Hematopoietic multipotent progenitor cell treated with erythropoietin and hydrocortisone succinate and interleukin-3 and kit ligand, for 8 days (in vitro differentiated cells): ENCODE measurements around the gene NUDT22.

Source experiments
- DNase-seq: peaks from one replicate; pipeline ENCODE4 v3.0.0-alpha.2; 2015

The NUDT22 gene

GRCh38 chr11:64259533-64260067 is 33.5 kb downstream of the NUDT22 start:
- no peak for DNase-seq

GRCh38 chr11:64260147-64260708 is 34.2 kb downstream of the NUDT22 start:
- DNase-seq = no peak

GRCh38 chr11:64261556-64262080 is 35.5 kb downstream of the NUDT22 start:
- no peak for DNase-seq

DNA sequence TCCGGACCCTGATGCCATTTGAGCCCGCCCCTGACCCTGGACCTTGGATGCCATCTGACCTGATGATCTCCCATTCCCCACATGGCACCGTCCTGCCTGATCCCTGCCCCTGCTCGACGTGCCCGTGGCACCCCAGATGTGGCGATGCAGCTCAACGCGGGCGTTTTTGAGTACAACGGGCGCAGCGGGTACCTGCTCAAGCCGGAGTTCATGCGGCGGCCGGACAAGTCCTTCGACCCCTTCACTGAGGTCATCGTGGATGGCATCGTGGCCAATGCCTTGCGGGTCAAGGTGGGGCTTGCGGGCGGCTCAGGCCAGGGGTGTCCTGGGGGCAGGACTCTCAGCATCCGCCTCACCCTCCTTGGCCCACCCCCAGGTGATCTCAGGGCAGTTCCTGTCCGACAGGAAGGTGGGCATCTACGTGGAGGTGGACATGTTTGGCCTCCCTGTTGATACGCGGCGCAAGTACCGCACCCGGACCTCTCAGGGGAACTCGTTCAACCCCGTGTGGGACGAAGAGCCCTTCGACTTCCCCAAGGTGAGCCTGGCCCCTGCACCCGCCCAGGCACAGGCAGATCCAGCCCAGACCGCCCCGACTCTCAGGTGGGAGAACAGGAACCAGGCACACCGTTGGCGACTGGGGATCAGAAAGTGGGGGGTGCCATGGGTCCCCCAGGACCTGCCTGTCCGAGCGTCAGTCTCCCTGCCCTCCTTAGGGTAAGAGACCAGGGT is 36.4 kb downstream of the NUDT22 start:
- DNase-seq = no peak

DNA sequence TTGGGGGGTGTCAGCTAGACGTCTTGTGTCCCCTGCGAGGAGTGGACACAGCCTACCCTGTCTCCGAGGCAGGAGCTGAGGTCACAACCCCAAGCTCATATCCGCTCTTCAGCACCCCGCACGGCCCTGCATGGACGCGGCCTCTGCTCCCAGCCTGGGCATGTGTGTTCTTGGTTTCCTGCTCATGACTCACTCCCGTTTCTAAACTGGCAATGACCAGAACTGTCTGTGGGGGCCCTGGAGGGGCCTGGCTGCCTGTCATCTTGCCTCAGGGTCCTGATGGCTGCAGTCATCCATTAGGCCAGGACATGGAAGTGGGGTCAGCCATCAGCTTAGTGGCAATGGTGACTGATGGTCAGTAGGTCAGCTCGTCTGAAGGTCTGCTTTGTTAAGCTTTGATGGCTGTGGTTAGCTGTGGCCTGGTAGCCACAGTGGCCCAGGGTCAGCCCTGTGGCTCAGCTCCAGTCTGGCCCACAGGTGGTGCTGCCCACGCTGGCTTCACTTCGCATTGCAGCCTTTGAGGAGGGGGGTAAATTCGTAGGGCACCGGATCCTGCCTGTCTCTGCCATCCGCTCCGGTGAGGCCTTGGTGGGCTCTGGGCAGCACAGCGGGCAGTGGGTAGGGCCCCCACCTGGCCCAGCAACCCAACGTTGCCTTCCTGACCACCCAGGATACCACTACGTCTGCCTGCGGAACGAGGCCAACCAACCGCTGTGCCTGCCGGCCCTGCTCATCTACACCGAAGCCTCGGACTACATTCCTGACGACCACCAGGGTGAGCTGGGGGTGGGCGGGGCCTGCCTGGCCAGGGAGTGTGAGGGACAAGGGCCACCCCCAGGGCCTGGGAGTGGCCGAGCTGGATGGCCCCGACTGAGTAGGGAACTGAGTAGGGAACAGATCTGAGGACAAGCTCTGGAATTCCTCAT is 37.2 kb downstream of the NUDT22 start:
- no peak for DNase-seq

- no peak for DNase-seq
Measured at GRCh38 chr11:64263947-64264317, 37.9 kb downstream of the NUDT22 start.

DNA sequence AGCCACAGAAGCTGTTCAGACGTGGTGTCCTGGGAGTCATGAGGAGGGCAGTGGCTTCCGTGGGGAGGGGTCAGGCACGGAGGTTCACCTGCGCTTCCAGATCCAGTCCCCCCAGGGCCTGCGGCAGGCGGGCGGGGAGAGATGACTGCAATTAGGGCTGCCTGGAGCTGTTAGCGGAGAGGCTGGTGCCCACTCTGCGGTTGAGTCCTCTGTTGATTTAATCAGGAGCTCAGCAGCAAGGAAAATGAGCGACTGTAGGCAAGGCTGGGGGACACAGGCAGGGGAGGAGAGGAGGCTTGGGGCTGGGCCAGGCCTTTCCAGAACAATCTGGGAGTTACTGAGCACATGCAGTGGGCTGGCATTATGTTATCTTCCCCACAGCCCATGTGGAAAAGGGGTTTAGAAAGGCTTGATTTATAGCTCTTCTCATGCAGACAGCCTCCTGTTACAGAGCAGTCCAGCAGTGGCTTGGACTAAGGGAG is 38.3 kb downstream of the NUDT22 start:
- no peak for DNase-seq

GRCh38 chr11:64265176-64266160 is 39.4 kb downstream of the NUDT22 start:
- DNase-seq = no peak

GRCh38 chr11:64266339-64266738 is 40.3 kb downstream of the NUDT22 start:
- no peak for DNase-seq

DNA sequence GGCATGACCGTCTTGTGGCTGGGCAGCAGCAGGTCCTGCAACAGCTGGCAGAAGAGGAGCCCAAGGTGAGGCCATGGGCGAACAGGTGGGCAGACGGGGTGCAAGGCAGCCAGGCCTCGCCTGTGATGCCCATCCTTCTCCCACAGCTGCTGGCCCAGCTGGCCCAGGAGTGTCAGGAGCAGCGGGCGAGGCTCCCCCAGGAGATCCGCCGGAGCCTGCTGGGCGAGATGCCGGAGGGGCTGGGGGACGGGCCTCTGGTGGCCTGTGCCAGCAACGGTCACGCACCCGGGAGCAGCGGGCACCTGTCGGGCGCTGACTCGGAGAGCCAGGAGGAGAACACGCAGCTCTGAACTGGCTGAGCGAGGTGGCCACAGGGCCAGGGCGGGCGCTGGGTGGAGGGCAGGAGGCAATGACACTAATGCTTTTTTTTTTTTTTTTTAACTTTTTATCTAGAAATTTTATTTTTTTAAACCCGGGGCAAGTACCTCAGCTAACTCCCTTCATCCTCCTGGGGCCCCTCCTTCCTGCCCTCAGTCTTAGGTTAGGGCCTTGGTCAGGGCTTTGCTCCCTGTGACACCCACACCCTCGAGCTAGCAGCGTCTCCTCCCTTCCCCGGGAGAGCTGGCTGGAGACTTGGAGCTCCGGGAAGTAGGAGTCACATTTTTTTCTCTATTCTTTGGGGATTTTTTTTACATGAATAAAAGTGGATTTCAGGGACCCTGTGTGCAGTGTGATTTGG is 41.3 kb downstream of the NUDT22 start:
- DNase-seq = no peak

GRCh38 chr11:64268025-64268892 is 42.2 kb downstream of the NUDT22 start:
- peak; percentile 72 for DNase-seq

DNA sequence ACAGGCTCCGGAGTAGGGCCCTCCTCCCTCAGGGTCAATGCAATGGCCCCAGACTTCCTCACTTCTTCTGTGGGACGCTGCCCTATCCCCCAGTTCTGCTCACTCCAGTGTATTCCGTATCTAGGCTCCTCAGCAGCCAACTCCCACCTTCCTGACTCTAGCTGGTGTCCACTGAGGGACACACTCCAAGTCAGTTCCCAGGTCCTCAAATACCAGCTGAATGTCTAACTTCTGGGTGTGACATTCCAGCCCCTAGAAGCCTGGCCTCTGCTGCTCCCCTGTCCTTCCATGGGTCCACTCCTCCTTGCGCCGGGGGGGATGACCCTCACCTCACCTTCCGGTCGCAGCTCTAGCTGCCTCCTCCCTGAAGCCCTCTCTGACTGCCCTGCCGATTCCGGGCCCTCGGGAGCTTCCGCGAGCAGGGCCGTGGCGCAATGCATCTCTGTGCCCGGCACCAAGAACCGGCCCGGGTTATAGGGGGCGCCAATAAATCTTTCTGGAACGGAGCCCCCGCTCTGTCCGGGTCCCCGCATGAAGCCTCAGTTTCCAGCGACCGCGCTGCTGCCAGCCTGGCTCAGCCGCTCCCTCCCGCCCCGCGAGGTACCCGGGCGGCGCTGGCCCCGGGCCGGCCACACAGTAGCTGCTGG is 42.9 kb downstream of the NUDT22 start:
- peak; percentile 51 for DNase-seq

DNA sequence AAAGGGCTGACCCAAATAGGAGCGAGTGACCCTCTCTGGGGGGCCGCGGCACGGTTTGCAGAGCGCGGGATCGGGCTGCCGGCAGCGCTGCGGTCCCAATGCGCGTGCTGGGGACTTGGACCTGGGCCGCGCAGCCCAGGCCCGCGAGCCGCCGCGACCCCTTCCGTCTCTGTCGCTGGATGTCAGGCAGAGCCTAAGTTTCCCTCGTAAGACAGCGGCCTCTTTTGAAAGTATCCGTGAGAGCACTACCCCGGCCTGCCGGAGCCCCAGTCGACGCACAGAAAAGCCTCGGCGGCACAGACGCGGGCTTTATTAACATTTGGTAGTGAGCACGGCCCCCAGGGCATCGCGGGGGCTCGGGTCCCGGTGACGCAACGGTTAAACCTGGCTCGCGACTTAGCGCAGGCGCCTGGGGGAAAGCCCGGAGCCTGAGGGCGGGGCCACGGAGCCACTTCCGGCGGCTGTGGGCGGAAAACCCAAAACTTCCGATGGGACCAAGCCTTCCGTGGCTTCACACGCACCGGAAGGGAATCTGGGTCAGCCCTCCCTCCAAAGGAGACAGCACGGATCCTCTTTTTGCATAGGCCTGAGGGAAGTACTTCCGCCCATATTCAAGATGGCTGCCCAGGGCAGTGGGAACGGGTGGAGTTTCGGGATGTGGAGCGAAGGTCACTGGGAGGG is 43.6 kb downstream of the NUDT22 start:
- peak; percentile 100 for DNase-seq

DNA sequence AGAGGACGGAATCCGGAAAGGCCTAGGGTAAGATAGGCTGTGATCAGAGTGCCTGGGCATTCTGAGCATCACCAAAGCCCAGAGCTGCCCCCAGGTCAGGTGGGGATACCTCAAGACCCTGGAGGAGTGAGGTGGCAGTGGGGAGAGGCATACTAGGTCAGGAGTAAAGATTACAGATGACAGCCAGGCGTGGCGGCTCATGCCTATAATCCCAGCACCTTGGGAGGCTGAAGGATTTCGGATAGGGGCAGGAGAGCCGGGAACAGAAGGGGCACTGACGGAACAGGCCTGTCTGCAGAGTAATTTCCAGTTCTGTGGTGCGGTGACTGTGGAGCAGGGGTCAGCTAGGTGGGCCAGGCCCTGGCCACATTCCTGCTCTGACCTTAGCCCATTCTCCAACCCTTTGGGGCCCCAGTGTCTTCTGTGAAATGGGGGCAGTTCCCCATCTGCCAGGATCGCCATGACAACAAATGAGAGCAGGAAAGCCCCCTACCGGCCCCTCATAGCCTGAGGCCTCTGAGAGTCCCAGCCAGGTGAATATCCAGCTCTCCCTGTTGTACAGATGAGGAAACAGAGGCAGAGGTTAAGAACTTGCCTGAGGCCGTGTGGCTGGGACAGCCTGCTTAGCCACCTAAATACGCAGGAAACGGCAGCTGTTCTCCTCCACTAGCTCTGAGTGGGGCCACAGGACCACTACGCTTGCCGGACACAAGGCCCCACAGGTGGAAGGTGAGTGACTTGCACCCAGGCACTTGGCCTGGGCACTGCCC is 49.1 kb downstream of the NUDT22 start:
- no peak for DNase-seq

DNA sequence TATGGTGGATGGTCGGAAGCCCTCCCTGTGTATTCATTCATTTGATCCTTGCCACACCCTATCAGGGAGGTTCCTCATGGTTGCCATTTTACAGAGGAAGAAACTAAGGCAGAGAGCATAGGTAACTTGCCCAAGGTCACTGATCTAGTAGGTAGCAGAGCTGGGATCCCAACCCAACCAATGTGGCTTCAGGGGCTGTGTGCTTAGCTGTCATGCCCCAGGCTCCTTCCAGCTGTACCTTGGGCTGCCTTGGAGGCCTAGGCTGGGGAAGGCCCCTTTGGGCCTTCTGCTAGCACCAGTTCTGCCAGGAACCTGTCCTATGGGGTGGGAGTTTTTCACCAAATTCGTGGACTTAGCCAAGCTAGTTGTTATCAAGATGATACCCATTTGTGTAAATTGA is 49.8 kb downstream of the NUDT22 start:
- no peak for DNase-seq

DNA sequence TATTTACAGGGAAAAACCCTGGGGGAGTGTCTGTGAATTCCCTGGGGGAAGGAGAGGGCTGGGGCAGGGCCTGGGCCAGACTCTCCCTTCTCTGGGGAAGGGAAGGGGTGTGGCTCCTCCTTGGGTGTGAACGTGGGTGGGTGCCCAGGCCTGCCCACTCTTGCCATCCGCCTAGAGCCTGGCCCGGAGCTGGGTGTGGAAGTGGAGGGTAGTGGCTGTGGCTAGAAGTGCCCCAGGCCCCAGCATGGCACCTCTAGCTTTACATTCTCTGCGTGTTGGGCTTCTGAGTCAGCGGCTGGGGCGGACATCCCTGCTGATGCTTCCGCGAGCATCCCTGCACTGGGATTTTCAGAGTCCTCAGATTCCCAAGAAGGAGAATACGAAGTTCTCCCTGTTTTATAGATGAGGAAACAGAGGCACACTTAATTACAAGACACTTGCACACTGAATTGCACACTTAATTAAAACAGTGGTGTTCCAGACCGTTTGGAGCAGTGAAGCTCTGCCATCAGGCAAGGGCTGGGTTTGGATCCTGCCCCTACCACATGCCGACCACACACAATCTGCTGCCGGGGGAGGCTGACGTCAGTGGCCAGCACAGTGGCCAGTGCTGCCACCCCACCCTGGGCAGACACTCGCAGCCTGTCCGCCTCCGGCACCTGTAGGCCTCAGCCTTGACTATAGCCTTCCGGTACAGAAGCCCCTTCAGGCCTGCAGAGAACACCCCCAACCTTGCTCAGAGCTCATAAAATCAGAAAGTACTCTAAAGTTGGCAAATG is 50.8 kb downstream of the NUDT22 start:
- peak; percentile 73 for DNase-seq

- DNase-seq = no peak
Measured at GRCh38 chr11:64278576-64279190, 52.6 kb downstream of the NUDT22 start.
